GM19238 (cell line): ENCODE measurements around the gene HSD17B1.
A peak's percentile ranks its signal among the peaks of the same experiment; 100 is the strongest.

ENCODE experiments used
- DNase-seq: peaks from one replicate; pipeline ENCODE4 v3.0.0; 2011; ENCODE audit warnings: low spot score; ENCODE audit not compliant: insufficient read length

Gene HSD17B1

GRCh38 chr17:42565523-42566214 is 12.9 kb downstream of the HSD17B1 start:
- no peak for DNase-seq

GRCh38 chr17:42566215-42566882 is 13.6 kb downstream of the HSD17B1 start:
- no peak for DNase-seq

- peak; percentile 99 for DNase-seq
Observed at GRCh38 chr17:42566883-42567573, 14.3 kb downstream of the HSD17B1 start, which contains the start of gene MLX. MLX (plus strand) TSS chr17:42567100; CDS start chr17:42567125, 25 bp downstream.

GRCh38 chr17:42568341-42569111 is 15.8 kb downstream of the HSD17B1 start:
- no peak for DNase-seq

GRCh38 chr17:42571435-42572225 is 18.9 kb downstream of the HSD17B1 start:
- no peak for DNase-seq

GRCh38 chr17:42573095-42573494 is 20.4 kb downstream of the HSD17B1 start:
- DNase-seq, result no peak

GRCh38 chr17:42574463-42574862 is 21.7 kb downstream of the HSD17B1 start:
- DNase-seq, result no peak

GRCh38 chr17:42577140-42577531 is 24.4 kb downstream of the HSD17B1 start:
- DNase-seq, result no peak

- peak; percentile 96 for DNase-seq
Observed at GRCh38 chr17:42577532-42578281, 25.0 kb downstream of the HSD17B1 start, which contains the start of gene PSMC3IP. PSMC3IP (minus strand) TSS chr17:42577729; CDS start chr17:42577686, 43 bp downstream.

- peak; percentile 77 for DNase-seq
Observed at GRCh38 chr17:42578282-42578869, 25.7 kb downstream of the HSD17B1 start.

GRCh38 chr17:42579794-42580551 is 27.2 kb downstream of the HSD17B1 start:
- DNase-seq, result no peak

- DNase-seq, result no peak
Observed at GRCh38 chr17:42581744-42582270, 29.1 kb downstream of the HSD17B1 start.

GRCh38 chr17:42584880-42585279 is 32.2 kb downstream of the HSD17B1 start:
- no peak for DNase-seq

- no peak for DNase-seq
Observed at GRCh38 chr17:42585353-42585752, 32.6 kb downstream of the HSD17B1 start.

- DNase-seq, result peak; percentile 66
Observed at GRCh38 chr17:42586514-42587230, 33.9 kb downstream of the HSD17B1 start.

GRCh38 chr17:42590886-42591285 is 38.2 kb downstream of the HSD17B1 start:
- DNase-seq, result no peak

GRCh38 chr17:42591411-42591810 is 38.7 kb downstream of the HSD17B1 start:
- no peak for DNase-seq

GRCh38 chr17:42596386-42596785 is 43.7 kb downstream of the HSD17B1 start:
- no peak for DNase-seq
